Fibroblast of gingiva (primary cell): ENCODE measurements around the gene EXT2.

Experiments used
- DNase-seq: peaks from one replicate; pipeline ENCODE4 v3.0.0-alpha.2; 2011; ENCODE audit warnings: low read depth

EXT2 gene

DNA sequence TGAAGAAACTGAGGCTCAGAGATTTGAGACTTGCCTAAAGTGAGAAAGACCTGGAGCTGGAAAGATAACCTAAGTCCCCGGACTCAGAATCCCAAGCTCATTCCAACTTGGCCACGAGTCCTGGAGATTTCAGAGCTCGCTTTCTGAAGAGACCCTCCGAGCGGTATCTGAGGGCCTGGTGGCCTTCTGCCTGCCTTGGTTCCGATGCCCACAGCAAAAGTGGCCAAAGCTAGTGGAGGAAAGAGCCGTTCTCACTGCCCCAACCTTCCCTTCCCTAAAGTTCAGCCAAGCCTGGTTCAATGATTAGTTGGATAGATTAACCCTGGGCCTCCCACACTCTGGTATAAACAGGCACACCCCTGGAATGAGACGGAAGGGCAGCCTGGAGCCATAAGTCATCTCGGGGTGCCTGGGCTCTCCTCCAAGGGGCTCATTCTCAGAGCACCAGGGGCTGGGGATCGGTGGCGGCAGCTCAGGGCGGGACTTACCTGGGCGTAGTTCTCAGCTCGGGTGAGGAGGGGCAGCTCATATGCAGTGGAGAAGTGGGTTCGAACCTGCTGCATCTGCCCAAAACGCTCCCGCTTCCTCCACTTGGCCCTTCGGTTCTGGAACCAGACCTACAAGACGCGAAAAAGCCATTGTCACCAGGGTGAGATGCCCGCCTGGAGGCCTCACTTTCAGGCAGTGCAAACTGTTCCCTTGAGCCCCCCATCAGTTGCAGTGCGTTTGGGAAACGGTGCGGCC is 171.7 kb downstream of the EXT2 start:
- no peak for DNase-seq

DNA sequence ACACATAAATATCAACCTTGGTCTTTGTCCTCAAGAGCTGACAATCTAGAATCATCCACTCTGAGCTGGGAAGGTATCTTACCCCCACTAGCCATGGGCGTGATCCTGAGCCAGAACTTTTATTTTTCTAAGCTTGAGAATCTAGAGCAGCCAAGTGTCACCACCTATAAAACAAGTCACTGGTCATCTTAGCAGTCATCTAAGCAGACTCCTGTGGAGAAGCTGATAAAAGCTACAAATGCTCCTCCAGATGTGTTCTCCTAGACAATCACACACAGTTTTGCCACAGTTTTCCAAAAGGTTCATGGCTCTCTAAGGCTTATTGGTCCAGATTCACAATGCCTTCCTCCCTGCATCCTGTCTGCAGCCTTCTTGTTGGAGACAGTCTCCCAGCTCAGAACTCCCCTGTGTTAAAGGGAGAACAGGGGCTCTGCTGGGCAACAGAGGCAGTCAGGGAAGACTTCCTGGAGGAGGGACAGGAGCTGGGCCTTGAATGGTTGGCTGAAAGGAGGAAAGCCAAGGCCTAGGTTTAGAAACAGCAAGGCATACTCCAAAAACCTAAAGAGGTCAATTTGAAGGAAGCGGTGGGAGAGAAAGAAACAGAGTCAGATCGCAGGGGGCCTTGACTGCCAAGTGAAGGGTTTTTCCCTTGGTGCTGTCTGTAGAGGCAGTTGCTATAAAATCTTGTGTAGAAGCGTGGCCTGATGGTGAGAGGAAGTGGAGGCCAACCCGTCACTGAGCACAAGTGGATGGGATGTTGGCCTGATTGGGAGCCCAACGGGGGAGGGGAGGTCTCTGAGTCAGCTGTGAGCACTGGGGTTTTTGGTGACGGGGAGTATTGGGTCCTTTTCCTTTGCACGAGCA is 172.5 kb downstream of the EXT2 start:
- no peak for DNase-seq

DNA sequence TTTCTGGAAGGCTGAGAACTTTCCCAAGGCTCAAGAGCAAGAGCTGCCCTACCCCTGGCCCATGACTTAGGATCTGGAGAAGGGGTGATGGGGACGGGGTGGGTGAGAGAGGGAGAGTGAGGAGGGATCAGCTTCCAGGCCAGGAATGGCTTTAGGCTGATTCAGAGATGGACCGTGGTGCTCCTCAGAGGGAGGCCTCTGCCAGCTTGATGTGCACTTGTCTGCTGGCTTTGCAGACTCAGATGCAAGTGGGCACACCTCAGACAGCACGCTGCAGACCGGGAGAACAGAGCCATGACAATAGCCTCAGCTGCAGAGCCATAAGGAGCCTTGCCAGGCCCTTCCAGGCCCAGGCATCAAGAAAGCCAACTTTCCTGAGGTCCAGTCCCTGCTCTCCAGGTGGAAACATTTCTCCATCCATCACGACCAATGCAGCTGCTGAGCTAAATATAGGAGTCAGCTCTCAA is 173.2 kb downstream of the EXT2 start:
- DNase-seq: no peak

DNA sequence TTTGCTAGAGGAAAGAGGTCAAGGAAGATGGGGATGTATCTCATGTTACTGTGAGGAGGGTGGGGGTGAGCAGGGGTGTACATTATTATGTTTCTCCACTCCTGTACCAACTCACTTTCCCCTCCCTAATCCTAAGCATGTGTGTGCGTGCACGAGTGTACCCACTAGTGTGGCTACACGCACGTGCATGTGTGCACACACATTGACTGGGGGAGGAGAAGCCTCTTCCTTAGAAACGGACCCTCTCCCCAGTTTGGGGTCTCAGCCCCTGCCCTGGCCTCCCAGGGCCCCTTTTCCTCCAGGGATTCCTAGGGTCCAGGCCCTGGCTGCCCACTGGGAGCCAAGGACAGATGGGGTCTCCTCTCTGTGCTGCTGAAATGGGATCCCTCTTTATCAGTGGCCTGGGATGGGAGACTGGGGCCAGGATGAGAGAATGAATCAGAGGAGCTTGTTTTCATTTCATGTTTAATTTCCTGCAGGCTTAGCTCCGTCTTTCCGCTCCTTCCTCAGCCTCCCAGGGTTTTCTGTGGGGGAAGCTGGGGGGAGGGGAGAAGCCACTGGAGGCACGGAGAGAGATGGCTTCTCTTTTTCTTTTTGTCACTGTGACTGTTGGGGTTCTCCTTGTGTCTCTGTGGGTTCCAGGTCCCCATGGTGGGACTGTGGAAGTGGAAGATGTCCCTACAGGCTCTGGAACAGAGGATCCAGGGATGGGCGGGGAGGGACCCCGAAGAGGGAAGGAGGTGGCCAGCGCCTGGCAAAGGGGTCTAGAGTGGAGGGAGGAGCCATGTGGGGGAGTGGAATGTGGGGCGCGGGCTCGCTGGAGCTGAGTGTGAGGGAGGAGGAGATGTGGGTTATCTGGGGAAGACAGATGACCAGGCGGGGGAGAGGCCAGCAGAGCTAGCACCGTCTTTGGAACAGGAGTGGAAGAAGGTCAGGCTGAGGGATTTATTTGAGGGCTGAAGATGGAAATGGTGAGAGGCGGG is 174.2 kb downstream of the EXT2 start:
- no peak for DNase-seq

DNA sequence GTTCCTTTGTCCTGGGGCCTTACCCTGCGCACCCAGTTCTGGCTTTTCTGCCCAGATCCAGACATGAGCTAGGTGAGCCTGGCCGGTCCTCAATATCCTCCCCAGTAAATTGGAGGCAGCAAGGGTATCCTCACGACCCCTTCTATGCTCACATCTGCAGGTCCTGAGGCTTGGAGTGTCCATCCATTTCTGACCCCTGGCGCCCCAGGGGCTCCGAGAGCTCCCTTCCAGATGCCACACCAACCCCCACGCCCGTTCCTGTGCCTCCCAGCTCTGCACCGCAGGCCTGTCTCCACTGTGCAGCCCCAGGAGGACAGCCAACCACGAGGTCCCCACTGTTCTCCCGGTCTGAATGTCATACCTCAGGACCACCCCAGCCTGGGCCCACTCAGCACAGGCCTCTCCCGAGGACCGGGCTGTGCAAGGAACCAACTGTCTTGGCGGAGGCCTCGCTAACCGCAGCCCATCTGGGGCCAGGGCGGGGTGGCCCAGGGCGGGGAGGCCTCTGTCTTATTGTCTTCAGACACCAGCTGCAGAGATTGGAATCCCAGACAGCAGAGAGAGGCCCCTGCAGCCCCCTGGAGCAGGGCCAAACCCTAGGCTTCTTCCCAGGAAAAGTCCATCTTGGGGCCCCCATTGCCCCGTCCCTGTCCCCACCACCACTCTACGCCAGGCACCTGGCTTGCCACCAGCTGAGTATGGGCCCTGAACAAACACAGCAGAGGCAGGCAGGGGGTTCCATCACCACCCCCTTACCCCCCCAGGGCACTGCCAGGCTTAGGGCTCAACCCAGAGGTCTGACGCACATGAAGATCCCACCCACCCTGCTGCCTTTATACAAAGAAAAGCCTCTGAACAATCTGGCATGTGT is 175.2 kb downstream of the EXT2 start:
- DNase-seq: no peak

DNA sequence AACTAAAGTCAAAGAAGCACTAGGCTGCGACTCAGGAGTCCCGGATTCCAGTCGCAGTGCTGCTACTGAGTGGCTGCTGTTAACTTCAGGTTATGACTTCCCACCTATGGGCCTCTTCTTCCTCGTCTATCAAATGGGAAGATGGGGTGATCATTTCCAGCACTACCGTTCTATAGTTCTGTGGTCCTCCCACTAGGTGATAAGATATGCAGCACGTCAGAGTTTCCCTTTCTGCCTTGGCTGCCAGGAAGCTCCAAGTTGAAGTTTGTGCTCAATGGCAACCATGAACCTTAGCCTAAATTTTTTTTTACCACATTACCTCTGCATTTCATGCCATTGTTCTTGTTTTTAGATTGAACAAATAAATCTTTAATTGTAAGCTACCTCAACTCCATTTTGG is 175.8 kb downstream of the EXT2 start:
- DNase-seq: no peak

DNA sequence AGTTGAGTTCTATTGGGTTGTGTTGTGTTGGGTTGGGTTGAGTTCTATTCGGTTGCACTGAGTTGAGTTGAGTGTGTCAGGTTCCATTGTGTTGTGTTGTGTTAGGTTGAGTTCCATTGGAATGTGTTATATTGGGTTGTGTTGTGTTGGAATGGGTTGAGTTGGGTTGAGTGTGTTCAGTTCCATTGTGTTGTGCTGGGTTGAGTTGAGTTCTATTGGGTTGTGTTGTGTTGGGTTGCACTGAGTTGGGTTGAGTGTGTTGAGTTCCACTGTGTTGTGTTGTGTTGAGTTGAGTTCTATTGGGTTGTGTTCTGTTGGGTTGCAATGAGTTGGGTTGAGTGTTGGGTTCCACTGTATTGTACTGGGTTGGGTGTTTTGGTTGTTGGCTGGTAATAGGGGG is 178.9 kb downstream of the EXT2 start:
- DNase-seq: no peak

DNA sequence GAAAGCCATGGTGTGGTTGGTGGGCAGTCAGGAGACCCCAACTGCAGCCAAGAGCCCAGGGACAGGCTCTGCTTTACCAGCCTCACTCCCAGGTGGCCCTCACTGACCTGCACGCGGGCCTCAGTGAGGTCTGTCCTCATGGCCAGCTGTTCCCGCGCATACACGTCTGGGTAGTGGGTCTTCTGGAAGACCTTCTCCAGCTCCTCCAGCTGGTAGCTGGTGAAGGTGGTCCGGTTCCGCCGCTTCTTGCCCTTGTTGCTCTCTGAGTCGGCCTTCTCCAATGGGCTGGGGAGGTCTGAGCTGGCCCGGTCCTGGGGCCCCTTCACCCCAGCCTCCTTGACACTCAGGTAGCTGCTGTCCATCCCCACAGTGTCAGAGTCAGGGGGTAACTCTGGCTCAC is 179.8 kb downstream of the EXT2 start:
- no peak for DNase-seq

DNA sequence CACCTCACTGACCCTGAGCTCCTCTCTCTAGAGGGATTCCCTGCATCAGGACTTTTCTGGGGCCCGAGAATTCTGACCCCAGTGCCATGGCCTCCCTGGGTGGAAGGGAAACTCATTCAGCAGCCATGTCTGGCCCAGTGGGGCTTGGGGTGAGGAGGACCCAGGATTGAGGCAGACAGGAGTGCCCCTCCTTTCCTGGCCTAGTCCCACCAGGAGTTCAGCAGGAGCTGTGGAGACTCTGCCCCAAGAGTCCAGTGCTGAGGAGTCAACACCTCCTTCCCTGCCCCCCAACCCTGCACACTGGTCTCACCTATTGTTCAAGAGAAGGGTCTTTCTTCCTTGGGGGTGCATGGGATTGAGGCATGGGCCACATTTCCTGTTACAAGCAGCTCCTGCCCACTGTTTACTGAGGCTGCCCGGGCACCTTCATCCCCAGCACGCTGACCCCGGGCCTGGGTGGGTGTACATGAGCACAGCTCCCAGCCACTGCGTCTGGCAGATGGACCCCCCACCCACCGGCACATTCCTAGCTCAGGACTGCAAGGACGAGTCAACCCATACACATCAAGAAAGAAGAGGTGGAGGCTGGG is 180.6 kb downstream of the EXT2 start:
- DNase-seq: no peak

DNA sequence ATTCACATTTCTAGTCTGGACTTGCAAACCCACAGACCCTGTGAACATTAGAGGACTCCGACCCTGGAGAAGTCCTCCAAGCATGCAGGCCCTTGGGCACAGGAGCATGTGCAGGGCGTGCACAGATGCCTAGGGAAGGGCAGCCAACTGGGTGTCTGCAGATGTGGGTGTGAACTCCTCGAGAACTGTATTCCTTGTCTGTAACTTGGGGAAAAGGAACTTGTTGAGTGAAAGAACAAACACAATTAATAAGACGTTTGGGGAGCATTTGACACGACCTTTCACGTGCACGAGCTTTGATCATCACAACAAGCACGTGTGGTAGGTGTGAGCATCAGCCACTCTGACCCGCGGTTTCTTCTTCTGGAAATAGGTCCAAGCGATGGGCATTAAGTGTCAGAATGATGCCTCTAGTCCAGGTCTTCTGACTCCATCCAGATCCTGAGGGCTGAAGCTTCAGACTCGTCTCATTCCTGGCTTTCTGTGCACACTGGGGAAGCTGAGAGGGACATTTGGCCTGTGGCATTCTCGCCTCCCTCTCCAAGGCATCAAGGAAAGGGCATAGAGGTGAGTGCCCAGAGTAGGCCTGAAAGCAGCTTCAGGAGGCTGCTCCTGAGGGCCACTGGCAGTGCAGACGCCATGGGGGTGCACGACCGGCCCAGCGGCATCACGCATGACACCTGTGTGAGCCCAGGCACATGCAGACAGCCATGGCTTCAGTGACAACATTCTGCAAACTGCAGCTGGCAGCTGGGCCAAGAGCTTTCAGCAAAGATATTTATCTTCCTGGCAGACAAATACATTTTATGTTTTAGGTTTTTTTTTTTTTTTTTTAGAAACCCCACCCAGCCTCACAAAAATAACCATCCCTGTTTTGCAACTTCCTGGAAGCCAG is 182.0 kb downstream of the EXT2 start:
- no peak for DNase-seq

DNA sequence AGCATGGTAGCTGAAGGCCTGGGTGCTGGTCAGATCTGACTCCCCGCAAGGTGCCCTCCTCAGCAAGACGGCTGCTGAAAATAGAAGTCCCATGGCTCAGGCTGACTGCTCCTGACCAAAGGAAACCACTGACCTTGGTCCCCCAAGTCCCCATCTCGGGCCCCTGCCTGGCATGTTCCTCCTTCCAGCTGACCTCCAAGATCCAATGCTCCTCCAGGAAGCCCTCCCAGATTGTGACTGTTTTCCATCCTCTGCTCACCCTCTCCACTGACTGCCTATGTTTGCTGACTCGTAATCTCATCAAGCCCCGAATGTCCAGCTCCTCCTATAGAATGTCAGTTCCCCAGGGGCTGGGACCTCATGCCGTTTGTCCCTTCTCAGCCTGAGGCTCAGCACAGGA is 184.0 kb downstream of the EXT2 start:
- no peak for DNase-seq

DNA sequence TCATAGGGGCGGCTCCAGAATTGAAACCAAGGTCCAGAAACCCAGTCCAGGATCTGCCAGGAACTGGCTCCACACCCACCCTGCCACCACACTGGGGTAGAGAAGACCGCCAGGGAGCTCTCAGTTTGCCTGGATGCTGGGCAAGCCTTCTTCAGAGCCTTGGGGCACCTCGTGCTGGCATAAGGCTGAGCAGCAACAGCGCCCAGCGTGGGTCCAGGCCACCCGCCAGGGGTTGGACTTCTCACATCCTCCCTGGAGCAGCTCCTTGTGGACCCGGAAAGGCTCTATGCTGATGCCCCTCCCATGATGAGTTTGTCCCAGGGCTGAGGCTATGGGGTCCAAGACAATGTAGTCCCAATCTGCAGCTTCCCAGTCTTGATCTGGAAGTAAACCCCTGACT is 184.8 kb downstream of the EXT2 start:
- DNase-seq: no peak

DNA sequence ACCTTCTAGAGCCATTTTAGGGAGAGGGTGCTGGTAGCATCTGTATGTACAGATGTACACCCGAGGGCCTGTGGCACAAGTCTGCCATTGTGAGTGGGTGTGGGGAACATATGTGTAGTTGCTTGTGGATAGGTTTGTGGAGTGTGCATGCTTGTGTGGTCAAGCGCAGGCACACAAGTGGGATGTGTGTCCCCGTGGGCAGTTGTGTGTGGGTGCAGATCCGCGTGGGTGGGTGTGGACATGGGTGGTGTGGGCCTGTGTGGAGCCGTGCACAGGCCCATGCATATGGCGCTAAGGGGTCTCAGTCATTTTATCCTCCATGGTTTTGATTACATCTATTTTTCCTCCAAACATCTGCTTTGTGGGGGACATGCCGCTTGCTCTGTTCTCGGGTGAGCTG is 185.7 kb downstream of the EXT2 start:
- no peak for DNase-seq

DNA sequence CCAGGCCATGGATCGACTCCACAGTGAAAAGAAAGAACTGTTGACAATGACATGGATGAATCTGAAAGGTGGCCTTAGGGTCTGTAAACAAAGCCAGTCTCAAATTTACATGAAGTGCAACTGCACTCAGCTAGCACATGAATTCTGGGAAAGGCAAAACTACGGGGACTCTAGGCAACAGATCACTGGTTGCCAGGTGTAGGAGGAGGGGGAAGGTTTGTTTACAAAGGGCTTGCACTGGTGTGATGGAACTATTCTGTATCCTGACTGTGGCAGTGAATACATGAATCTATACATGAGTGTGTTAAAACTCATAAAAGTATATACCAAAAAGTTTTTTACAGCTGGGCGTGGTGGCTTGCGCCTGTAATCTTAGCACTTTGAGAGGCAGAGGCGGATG is 187.1 kb downstream of the EXT2 start:
- no peak for DNase-seq

DNA sequence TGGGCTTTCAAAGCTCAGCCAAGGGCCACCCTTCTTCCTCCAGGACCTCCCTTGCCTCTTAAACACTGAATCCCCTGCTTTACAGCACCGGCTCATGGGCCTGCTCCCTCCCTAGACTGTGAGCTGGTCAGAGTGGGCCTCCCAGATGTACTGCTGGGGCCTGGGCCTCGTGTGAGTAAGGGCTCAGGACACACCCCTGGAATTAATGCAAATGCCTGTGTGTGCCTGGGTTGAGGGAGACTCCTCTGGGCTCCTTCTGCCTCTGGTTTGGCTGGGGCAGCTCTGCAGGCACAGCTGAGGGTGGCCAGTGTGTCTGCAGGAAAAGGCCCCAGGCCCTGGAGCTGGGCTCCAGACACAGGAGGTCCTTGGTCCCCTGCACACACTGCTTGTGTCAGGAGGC is 190.3 kb downstream of the EXT2 start:
- DNase-seq: no peak

DNA sequence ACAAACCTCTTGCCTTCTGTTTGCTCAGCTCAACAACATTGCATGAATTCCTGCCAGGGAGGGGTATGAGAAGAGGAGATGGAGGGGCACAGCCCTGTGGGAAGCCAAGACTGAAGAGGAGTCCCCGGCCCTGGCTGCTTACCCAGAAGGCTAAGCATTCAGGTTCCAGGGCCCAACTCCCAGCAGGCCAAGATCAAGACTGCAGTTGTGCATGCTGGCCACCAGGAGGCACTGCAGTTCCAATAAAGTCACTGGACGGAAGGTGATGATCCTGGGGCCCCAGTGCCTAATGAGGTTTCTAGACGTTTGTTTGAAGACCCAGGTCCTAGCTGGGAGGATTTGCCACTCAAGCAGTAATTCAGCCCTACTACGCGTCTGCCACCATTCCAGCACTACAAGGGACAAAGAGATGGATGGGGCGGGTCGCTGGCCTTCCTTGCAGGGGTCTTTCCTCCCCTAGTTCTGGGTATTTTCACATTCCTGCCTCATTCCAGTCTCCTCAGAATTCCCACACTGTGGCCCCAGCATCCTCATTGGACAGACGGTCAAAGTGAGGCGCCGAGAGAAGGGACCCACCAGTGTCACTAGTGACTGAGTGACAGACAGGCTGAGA is 190.9 kb downstream of the EXT2 start:
- peak; percentile 22 for DNase-seq

DNA sequence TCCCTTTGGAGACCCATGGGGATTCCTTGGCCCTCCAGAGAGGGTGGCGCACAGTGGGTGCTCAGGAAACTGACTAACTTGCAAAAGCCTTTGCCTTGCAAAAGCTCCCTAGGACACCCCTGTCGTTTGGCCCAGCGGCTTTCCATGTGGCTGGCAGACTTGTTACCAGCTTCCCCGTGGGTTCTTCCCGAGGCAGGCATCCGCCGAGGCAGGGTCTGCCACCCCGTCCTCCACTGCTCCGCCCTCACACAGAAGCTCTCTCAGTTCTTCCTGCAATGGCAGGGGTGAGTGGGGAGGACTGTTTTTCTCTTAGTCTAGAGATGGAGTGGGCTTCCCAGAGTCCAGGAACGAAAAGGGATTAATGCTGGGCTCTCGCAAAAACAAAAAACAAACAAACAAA is 191.4 kb downstream of the EXT2 start:
- no peak for DNase-seq

DNA sequence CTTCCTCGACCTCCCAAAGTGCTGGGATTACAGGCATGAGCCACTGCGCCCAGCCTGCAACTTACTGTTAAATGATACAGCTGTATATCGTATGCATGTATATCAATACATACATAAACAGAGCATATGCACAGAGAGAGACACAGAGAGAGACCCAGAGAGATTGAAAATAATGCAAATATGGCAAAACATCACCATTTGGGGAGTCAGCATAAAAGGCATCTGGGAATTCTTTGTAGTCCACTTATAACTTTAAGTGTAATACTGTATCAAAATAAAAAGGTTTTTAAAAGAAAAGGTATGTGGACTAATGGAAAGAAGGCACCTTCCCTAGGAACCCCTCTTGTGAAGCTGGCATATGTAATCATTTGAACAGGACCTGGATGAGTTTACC is 192.7 kb downstream of the EXT2 start:
- no peak for DNase-seq

DNA sequence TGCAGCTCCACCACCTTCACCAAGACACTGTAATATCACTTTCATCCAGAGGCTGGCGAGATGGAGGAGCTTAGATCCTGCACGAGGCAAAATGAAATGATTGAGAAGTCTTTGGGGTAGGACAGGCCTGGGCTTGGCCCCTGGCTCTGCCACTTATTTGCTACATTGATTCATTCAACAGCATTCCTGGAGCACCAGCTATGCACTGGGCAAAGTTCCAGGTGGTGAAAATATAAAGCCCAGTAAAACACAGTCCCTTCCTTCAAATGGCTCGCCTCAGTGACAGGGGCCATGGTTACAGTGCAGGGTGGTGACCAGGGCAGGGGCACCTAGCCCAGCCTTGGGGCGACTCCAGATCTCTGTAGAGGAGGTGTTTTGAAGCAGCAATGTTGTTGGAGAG is 194.7 kb downstream of the EXT2 start:
- no peak for DNase-seq
